Hepatocyte (in vitro differentiated cells): ENCODE measurements around the gene DCDC2B. TPM values are rescaled to one million over a fixed set of nuclear protein-coding genes. Genes with fewer than 3 reads are reported as not detected.

Experiments used
- DNase-seq: peaks from one replicate; pipeline ENCODE4 v3.0.0-alpha.2; 2016; ENCODE audit warnings: low spot score
- H2AFZ ChIP-seq: fragments of 200-600 bp; sonication (generic); 2 replicates; pipeline ENCODE4 v1.6.0; 2016; ENCODE audit warnings: antibody characterized with exemption, mild to moderate bottlenecking
- H3K27ac ChIP-seq: fragments of 200-600 bp; sonication (generic); 2 replicates; pipeline ENCODE4 v1.5.1; 2016; ENCODE audit warnings: mild to moderate bottlenecking
- H3K27me3 ChIP-seq: fragments of 200-600 bp; sonication (generic); 2 replicates; pipeline ENCODE4 v1.6.1; 2016
- H3K36me3 ChIP-seq: fragments of 200-600 bp; sonication (generic); replicated peaks from 2 replicates; pipeline ENCODE4 v1.5.1; 2016; ENCODE audit warnings: low read depth; ENCODE audit not compliant: insufficient read depth
- H3K4me1 ChIP-seq: fragments of 200-600 bp; sonication (generic); 2 replicates; pipeline ENCODE4 v1.5.1; 2016; ENCODE audit warnings: mild to moderate bottlenecking, moderate library complexity; ENCODE audit not compliant: insufficient read depth
- H3K4me2 ChIP-seq: fragments of 200-600 bp; sonication (generic); 2 replicates; pipeline ENCODE4 v1.6.0; 2016
- H3K4me3 ChIP-seq: fragments of 200-600 bp; sonication (generic); 2 replicates; pipeline ENCODE4 v1.5.1; 2016; ENCODE audit warnings: mild to moderate bottlenecking
- H3K79me2 ChIP-seq: fragments of 200-600 bp; sonication (generic); 2 replicates; pipeline ENCODE4 v1.6.0; 2017; ENCODE audit warnings: mild to moderate bottlenecking
- H3K9me2 ChIP-seq: fragments of 200-600 bp; sonication (generic); replicated peaks from 2 replicates; pipeline ENCODE4 v1.6.0; 2017; ENCODE audit warnings: mild to moderate bottlenecking; ENCODE audit not compliant: insufficient read depth
- H3K9me3 ChIP-seq: fragments of 200-600 bp; sonication (generic); 2 replicates; pipeline ENCODE4 v1.5.1; 2016; ENCODE audit warnings: low read depth, mild to moderate bottlenecking
- H4K20me1 ChIP-seq: fragments of 200-600 bp; sonication (generic); 2 replicates; pipeline ENCODE4 v1.6.0; 2016; ENCODE audit warnings: mild to moderate bottlenecking; ENCODE audit not compliant: insufficient read depth, poor library complexity, severe bottlenecking
- CTCF ChIP-seq: fragments of 200-600 bp; sonication (generic); IDR thresholded peaks from 2 replicates; pipeline ENCODE4 v1.5.1; 2016; ENCODE audit warnings: antibody characterized with exemption, mild to moderate bottlenecking; ENCODE audit not compliant: poor library complexity
- EZH2 ChIP-seq: fragments of 200-600 bp; sonication (generic); IDR thresholded peaks from 2 replicates; pipeline ENCODE4 v1.6.1; 2016; ENCODE audit warnings: antibody characterized with exemption, mild to moderate bottlenecking, borderline replicate concordance
- EZH2phosphoT487 ChIP-seq: fragments of 200-600 bp; sonication (generic); IDR thresholded peaks from one replicate; pipeline ENCODE4 v1.6.1; 2018; ENCODE audit warnings: antibody characterized with exemption, mild to moderate bottlenecking, low read depth, moderate library complexity; ENCODE audit not compliant: unreplicated experiment, severe bottlenecking
- WGBS: methylation state at CpG from one replicate; pipeline ENCODE4 v1.1.6; 2016; ENCODE audit warnings: low lambda C conversion rate; ENCODE audit errors: missing lambda C conversion rate; 5-methylcytosine and 5-hydroxymethylcytosine counted together
- polyA plus RNA-seq: library from polyadenylated mRNA; unstranded; fragments of >200 nt; fragmentation: Nextera tagmentation; extraction: Ambion mirVana; gene quantifications from 2 replicates; pipeline ENCODE4 v1.2.1, GENCODE V29; 2016
- total RNA-seq: library from RNA; depleted of rRNA; stranded (reverse); fragments of >200 nt; gene quantifications from 2 replicates; pipeline ENCODE4 v1.2.3, GENCODE V29; 2014

DCDC2B gene
- total and polyA plus RNA-seq, 2 experiments from 2014 or later: 0.17 TPM; not detected in 1

- no peaks in the 10 kb centered on the region for H3K36me3 ChIP-seq
- H3K79me2 ChIP-seq: peaks cover 44% of the 10 kb centered on the region
- WGBS: 9% methylated on average over 13 of the region's 13 CpGs
- H2AFZ ChIP-seq: peak overlapping the region; percentile 79
- H3K27ac ChIP-seq: peak overlapping the region; percentile 97
- DNase-seq: no peak
- H3K27me3 ChIP-seq: no peaks in the 10 kb centered on the region
- H3K4me2 ChIP-seq: peak overlapping the region; percentile 94
- peak overlapping the region; percentile 65 for H3K4me3 ChIP-seq
- TF ChIP-seq CTCF: no peak
- TF ChIP-seq EZH2: no peak
- TF ChIP-seq EZH2phosphoT487: no peak
- H3K9me3 ChIP-seq: no peaks in the 10 kb centered on the region
- no peaks in the 10 kb centered on the region for H3K9me2 ChIP-seq
- H4K20me1 ChIP-seq: no peaks in the 10 kb centered on the region
- H3K4me1 ChIP-seq: peaks cover 24% of the 10 kb centered on the region
These were observed 12.7 kb downstream of the DCDC2B start for GRCh38 chr1:32221581-32221979.

GRCh38 chr1:32221980-32222755 is 13.3 kb downstream of the DCDC2B start, which contains the start of the genes EIF3I and TMEM234:
Gene EIF3I, plus strand, starts transcription at chr1:32222407. Its CDS starts 35 bp downstream, at chr1:32222442.
Gene TMEM234, minus strand, starts transcription at chr1:32222353. Its CDS starts 31 bp downstream, at chr1:32222322.
- DNase-seq: peak; percentile 96
- TF ChIP-seq EZH2phosphoT487: no peak
- no peak for TF ChIP-seq CTCF
- TF ChIP-seq EZH2: no peak
- Histone ChIP-seq H3K4me2 (peak within 1 kb of the TSS; percentile 94), H3K27me3 (no peaks in the 10 kb centered on the region), H3K4me1 (peaks cover 24% of the 10 kb centered on the region), H3K4me3 (peak within 1 kb of the TSS; percentile 65), H3K9me3 (no peaks in the 10 kb centered on the region), H3K9me2 (no peaks in the 10 kb centered on the region), H3K36me3 (no peaks in the 10 kb centered on the region), H3K27ac (peak within 1 kb of the TSS; percentile 97), H2AFZ (peak within 1 kb of the TSS; percentile 88), H4K20me1 (no peaks in the 10 kb centered on the region), H3K79me2 (peaks cover 44% of the 10 kb centered on the region)
- WGBS: 2% methylated on average over 45 of the region's 46 CpGs

- Histone ChIP-seq H3K79me2 (peaks cover 44% of the 10 kb centered on the region), H3K9me3 (no peaks in the 10 kb centered on the region), H4K20me1 (no peaks in the 10 kb centered on the region), H3K4me3 (no peak overlapping the region), H3K9me2 (no peaks in the 10 kb centered on the region), H3K4me1 (peaks cover 24% of the 10 kb centered on the region), H3K27ac (peak overlapping the region; percentile 97), H3K27me3 (no peaks in the 10 kb centered on the region), H2AFZ (no peak overlapping the region), H3K36me3 (no peaks in the 10 kb centered on the region), H3K4me2 (peak overlapping the region; percentile 94)
- TF ChIP-seq CTCF: no peak
- no peak for TF ChIP-seq EZH2phosphoT487
- TF ChIP-seq EZH2: no peak
- no peak for DNase-seq
- WGBS: 91% methylated on average over 3 of the region's 3 CpGs
These were observed 14.8 kb downstream of the DCDC2B start for GRCh38 chr1:32223683-32224082.
